ENCODE measurements around the gene PRDM15. TPM values are rescaled to one million over a fixed set of nuclear protein-coding genes. Genes with fewer than 3 reads are reported as not detected.

The PRDM15 gene
- total RNA-seq, 1 donor from 2014 or later: 10.2 TPM

DNA sequence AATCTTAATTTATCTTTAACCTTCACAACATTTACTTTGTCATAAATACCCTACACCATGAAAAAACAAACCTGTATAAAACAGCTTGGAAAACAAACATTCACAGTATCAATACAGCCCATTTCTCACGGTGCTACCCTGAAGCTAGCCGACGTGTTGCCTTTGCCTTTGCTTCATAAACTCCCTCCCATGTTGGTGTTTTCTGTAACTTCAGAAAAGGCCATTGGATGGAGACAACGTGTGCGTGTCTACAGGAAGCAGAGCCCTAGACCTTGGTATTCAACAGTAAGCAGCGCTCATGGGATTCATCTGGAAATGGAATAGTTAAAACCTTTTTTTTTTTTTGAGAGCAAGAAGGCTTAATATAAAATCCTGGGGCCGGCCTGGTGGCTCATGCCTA, 7.2 kb upstream of the PRDM15 start:
- H3K27me3 Mint-ChIP-seq (ENCODE audit: unreplicated experiment): peaks cover 2% of the 10 kb centered on the region
- TF ChIP-seq, protein P1, sequence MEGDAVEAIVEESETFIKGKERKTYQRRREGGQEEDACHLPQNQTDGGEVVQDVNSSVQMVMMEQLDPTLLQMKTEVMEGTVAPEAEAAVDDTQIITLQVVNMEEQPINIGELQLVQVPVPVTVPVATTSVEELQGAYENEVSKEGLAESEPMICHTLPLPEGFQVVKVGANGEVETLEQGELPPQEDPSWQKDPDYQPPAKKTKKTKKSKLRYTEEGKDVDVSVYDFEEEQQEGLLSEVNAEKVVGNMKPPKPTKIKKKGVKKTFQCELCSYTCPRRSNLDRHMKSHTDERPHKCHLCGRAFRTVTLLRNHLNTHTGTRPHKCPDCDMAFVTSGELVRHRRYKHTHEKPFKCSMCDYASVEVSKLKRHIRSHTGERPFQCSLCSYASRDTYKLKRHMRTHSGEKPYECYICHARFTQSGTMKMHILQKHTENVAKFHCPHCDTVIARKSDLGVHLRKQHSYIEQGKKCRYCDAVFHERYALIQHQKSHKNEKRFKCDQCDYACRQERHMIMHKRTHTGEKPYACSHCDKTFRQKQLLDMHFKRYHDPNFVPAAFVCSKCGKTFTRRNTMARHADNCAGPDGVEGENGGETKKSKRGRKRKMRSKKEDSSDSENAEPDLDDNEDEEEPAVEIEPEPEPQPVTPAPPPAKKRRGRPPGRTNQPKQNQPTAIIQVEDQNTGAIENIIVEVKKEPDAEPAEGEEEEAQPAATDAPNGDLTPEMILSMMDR (IDR thresholded peaks at IDR 0.05; ENCODE audit: partially characterized antibody, unreplicated experiment): no peak
- peaks cover 1% of the 10 kb centered on the region for H3K9me3 Mint-ChIP-seq (ENCODE audit: unreplicated experiment)
- H3K4me3 Mint-ChIP-seq (ENCODE audit: unreplicated experiment): no peak overlapping the region
- H3K27ac Mint-ChIP-seq (ENCODE audit: unreplicated experiment): no peak overlapping the region
- H3K4me1 Mint-ChIP-seq (ENCODE audit: low read depth, unreplicated experiment): no peaks in the 10 kb centered on the region
- H3K36me3 Mint-ChIP-seq (ENCODE audit: unreplicated experiment): no peaks in the 10 kb centered on the region
- no peak for DNase-seq

DNA sequence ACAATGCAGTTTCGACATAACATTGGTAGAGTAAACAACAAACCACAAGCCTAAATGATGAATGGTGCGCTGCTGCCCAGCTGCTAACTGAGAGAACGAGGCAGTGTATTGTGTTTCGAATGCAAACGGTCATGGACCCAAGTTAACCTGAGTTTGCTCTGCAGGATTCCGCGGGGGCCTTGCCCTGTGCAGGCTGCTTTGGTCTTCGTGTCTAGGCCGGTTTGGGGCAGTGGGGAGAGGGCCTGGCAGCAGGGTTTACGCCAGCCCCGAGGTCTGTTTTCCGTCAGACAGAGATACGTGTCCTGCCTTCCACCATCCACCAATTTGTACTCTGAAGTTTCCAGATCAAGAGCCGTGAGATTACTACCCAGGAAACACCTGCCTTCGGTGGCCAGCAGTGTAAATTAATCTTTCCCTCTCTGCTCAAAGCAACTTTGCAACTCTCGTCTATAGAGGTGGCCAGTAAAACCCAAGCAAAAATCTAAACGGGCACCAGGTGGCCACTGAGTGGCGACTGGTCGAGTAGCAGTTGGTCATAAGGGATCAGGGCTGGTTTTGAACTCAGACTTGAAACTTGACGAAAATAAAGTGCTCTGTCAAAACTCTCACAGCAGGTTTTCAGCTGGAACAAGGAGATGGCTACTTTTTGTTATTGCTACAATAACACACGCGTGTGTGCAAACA, 6.3 kb upstream of the PRDM15 start:
- H3K9me3 Mint-ChIP-seq (ENCODE audit: unreplicated experiment): no peaks in the 10 kb centered on the region
- TF ChIP-seq, protein P1 (IDR thresholded peaks at IDR 0.05; ENCODE audit: partially characterized antibody, unreplicated experiment): no peak
- H3K27ac Mint-ChIP-seq (ENCODE audit: unreplicated experiment): no peak overlapping the region
- H3K27me3 Mint-ChIP-seq (ENCODE audit: unreplicated experiment): peaks cover 3% of the 10 kb centered on the region
- no peak for DNase-seq
- H3K4me3 Mint-ChIP-seq (ENCODE audit: unreplicated experiment): no peak overlapping the region
- H3K4me1 Mint-ChIP-seq (ENCODE audit: low read depth, unreplicated experiment): no peaks in the 10 kb centered on the region
- no peaks in the 10 kb centered on the region for H3K36me3 Mint-ChIP-seq (ENCODE audit: unreplicated experiment)

DNA sequence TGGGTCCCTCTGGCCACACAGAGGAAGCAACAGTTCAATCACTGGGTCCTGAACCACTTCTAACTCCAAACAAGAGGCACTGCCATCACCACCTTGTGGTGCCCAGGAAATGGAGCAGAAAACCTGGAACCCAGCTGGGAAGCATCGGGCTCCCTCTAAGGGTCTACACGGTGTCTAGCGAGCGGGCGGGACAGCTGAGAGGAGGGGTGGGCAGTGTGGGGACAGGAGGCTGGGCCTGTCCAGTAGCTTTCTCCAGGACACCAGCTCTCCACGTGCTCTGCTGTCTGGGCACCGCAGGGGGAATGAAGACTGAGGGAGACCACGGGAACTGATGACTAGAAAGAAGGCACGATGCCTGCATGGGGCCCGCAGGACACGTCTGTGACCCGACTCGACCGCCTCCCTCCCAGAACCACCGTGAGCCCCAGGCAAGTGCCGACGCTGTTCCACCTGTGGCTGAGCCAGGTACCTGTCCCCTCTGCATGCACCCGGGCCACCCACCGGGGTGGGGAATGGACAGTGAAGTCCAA, 5.4 kb upstream of the PRDM15 start:
- TF ChIP-seq, protein P1 (IDR thresholded peaks at IDR 0.05; ENCODE audit: partially characterized antibody, unreplicated experiment): no peak
- H3K27ac Mint-ChIP-seq (ENCODE audit: unreplicated experiment): no peak overlapping the region
- no peaks in the 10 kb centered on the region for H3K4me1 Mint-ChIP-seq (ENCODE audit: low read depth, unreplicated experiment)
- peaks cover 3% of the 10 kb centered on the region for H3K9me3 Mint-ChIP-seq (ENCODE audit: unreplicated experiment)
- H3K27me3 Mint-ChIP-seq (ENCODE audit: unreplicated experiment): peaks cover 3% of the 10 kb centered on the region
- no peaks in the 10 kb centered on the region for H3K36me3 Mint-ChIP-seq (ENCODE audit: unreplicated experiment)
- DNase-seq: no peak
- H3K4me3 Mint-ChIP-seq (ENCODE audit: unreplicated experiment): no peak overlapping the region

DNA sequence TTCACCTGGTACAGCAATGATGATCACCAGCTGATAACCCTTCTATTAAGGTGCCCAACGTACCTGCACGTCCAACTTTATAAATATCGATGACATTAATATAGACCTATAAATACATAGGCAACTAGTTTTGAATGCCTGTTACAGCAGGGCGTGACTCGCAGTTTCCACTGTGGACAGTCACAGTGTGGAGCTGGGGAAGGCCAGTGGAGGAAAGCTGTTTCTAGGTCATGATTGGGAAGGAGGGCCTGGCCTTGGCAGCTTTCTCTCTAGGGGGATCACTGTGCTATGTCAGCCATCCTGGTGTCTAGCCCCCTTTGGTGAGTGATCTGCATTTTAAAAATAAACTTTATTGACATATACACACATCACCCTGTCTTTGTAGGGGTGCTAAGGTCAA, 4.4 kb upstream of the PRDM15 start:
- peaks cover 3% of the 10 kb centered on the region for H3K9me3 Mint-ChIP-seq (ENCODE audit: unreplicated experiment)
- no peak for DNase-seq
- TF ChIP-seq, protein P1 (IDR thresholded peaks at IDR 0.05; ENCODE audit: partially characterized antibody, unreplicated experiment): no peak
- peaks cover 3% of the 10 kb centered on the region for H3K27me3 Mint-ChIP-seq (ENCODE audit: unreplicated experiment)
- no peak overlapping the region for H3K27ac Mint-ChIP-seq (ENCODE audit: unreplicated experiment)
- H3K4me3 Mint-ChIP-seq (ENCODE audit: unreplicated experiment): no peak overlapping the region
- H3K36me3 Mint-ChIP-seq (ENCODE audit: unreplicated experiment): no peaks in the 10 kb centered on the region
- no peaks in the 10 kb centered on the region for H3K4me1 Mint-ChIP-seq (ENCODE audit: low read depth, unreplicated experiment)

DNA sequence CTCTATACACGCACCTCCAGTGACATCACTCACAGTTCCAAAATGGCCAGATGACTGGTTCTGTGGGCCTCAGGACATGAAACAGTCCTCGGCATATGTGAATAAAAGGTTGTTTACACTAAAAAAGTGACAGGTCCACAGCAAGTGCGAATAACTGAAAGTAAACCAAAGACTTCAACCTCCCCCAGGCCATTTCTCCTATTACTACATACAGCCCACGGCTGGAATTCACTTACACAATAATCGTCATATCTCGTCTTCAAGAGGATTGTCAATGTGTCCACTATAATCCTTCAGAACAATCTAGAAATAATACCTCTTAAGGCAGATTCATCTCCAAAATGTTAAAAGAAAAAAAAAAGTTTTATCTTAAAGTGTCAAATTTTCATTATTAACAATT, 1.9 kb upstream of the PRDM15 start:
- DNase-seq: no peak
- TF ChIP-seq, protein P1 (IDR thresholded peaks at IDR 0.05; ENCODE audit: partially characterized antibody, unreplicated experiment): no peak
- H3K9me3 Mint-ChIP-seq (ENCODE audit: unreplicated experiment): peaks cover 4% of the 10 kb centered on the region
- H3K27ac Mint-ChIP-seq (ENCODE audit: unreplicated experiment): no peak overlapping the region
- peak overlapping the region; percentile 39 for H3K4me3 Mint-ChIP-seq (ENCODE audit: unreplicated experiment)
- peaks cover 7% of the 10 kb centered on the region for H3K27me3 Mint-ChIP-seq (ENCODE audit: unreplicated experiment)
- no peaks in the 10 kb centered on the region for H3K36me3 Mint-ChIP-seq (ENCODE audit: unreplicated experiment)
- peaks cover 4% of the 10 kb centered on the region for H3K4me1 Mint-ChIP-seq (ENCODE audit: low read depth, unreplicated experiment)
